Activated naive CD4-positive, alpha-beta T cell (primary cell): ENCODE measurements around the gene SLC10A6.
"Not testable (repeated sequence)": the region's sequence is repeated elsewhere in the genome, so short reads cannot be mapped to it uniquely, and the experiment has no call there.

ENCODE experiments used
- DNase-seq, 4 experiments: peaks; one replicate each; lab custom pipeline; 2025; lab: John Stamatoyannopoulos, UW

Gene SLC10A6, protein sequence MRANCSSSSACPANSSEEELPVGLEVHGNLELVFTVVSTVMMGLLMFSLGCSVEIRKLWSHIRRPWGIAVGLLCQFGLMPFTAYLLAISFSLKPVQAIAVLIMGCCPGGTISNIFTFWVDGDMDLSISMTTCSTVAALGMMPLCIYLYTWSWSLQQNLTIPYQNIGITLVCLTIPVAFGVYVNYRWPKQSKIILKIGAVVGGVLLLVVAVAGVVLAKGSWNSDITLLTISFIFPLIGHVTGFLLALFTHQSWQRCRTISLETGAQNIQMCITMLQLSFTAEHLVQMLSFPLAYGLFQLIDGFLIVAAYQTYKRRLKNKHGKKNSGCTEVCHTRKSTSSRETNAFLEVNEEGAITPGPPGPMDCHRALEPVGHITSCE

DNA sequence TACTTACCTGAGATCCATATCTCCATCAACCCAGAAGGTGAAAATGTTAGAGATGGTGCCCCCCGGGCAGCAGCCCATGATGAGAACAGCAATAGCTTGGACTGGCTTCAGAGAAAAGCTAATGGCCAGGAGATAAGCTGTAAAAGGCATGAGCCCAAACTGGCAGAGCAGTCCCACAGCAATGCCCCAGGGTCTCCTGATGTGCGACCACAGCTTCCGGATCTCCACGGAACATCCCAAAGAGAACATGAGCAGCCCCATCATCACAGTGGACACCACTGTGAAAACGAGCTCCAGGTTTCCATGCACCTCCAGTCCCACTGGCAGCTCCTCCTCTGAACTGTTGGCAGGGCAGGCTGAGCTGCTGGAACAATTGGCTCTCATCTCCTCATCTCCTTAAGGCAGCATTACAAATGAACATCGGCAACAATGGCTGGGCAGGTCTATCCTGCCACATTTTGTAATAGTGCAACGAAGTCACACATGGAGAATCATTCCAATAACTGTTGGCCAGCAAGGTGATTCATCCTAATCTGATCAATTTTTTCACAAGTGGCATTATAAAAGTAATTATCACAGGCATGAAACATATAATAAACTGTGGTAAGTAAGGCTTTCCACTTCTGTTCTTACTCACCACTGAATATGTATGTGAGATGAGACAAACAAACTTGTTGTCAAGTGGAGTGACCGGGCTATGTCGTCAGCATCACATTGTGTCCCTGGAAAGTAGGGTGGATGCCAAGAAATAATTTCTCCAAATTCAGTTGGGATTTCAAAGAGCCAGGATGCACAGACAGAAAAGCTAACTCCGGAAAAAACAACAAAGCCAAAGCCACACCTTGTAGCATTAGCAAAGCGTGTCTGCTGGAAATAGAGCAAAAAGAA lies at the start of gene SLC10A6:
Gene SLC10A6 (minus strand): TSS at position 653 of the 888 bp plus-strand sequence. CDS start 269 bp downstream, at position 384.
- DNase-seq, result no peak

DNA sequence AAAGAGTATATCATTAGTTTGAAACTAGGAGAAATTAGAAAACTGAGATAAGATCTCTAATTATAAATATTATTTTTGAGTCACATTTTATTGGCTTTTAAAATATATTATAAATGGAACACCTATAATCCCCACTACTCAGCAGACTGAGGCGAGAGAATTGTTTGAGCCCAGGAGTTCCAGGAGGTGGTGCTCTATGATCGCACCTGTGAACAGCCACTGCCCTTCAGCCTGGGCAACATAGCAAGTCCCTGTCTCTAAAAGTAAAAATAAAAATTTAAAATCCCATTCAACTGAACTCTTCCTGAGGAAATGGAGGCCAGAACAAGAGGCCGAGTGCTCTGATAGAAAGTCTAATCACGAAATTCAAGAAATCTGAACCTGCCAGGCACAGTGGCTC lies 49.4 kb upstream of the SLC10A6 start:
- DNase-seq, result no peak

DNA sequence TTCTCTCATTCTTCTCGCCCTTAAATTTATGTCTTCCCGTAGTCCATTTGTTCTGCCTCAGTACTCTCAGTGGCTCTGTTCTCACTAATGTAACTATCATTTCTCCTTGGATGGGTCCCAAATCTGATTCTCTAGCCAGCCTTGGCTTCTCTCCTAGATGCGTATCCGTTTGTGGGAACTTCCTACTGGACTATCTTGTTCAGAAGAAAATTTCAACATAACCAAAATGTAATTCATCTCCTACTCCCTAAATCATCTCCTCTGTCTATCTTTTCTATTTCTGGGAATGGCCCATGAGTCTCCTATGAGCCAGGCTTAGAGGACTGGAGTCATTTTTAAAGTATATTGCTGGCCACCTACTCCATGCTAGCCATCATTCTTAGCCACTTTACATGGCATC lies 47.4 kb upstream of the SLC10A6 start:
- DNase-seq, result no peak

DNA sequence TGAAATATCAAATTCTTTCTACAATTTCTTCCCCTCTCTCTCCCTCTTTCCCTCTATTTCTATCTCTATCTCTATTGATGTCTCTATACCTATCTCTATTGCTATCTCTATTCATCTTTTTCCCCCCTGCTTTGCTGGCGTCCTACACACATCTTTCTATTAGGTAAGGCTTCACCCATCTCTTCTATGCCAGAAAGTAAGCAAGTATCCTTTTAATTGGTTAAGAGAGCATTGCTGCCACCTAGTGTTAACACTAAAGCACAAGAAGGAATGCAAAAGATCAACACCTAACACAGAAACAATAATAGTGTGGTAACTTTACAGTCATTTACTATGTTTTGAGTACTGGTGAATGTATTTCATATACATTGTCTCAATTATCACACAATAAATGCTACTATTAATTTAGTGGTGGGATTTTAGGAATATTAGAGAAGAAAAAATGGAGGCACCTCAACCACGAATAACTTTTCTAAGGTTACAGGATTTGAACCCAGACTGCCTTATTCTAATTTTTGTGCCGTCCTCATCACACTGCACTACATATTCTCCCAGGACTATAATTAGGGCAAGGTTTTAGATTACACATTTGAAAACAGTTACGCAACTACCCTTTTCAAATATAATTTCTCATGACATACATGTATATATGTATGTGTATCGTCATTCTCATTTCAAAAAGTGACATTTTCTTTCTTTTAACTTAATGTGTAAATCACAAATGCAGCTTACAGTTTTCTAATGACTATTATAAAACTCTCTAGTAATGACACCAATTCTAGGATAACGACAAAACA lies 46.7 kb upstream of the SLC10A6 start:
- DNase-seq, result no peak

DNA sequence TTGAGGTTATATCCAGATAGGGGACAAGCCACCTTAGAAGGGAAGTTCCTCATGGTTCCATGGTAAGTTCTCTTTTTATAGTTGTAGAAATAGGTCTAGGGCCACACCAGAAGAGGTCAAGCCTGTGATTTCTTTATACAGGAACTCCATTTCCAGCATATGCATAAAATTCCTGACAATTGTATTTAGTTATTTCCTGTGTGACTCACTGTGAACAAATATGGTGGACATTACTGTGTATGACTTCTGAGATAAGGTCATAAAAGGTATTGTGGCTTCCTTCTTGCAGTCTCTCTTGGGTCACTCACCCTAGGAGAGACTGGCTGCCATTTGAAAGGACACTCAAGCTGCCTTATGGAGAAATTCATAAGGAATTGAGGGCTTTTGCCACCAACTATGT lies 45.3 kb upstream of the SLC10A6 start:
- no peak for DNase-seq

DNA sequence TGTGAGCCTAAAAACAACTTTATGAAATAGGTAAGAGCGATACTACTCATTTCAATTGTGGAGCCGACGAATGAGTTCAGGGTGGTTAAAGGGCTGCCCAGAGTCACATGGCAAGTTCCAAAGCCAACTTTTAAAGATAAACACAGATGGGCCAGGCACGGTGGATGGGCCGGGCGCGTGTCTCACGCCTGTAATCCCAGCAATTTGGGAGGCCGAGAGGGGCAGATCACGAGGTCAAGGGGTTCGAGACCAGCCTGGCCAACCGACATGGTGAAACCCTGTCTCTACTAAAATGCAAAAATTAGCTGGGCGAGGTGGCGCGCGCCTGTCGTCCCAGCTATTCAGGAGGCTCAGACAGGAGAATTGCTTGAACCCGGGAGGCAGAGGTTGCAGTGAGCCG lies 44.0 kb upstream of the SLC10A6 start:
- DNase-seq, result no peak

DNA sequence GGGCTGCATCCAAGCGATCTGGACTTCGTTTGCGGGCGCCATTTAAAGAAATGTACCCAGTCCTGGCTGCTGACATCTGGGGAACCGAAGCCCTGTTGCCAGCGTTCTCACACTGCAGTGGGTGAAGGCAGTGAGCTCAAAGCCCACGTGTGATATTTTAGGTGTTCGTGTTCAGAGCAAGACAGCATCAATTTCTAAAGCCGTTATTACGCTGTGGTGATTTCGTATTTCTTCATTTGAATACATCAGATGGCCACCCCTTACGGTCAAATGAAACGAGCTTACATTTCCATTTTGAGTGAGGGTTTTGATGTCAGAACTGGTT lies 43.4 kb upstream of the SLC10A6 start:
- DNase-seq, result no peak

DNA sequence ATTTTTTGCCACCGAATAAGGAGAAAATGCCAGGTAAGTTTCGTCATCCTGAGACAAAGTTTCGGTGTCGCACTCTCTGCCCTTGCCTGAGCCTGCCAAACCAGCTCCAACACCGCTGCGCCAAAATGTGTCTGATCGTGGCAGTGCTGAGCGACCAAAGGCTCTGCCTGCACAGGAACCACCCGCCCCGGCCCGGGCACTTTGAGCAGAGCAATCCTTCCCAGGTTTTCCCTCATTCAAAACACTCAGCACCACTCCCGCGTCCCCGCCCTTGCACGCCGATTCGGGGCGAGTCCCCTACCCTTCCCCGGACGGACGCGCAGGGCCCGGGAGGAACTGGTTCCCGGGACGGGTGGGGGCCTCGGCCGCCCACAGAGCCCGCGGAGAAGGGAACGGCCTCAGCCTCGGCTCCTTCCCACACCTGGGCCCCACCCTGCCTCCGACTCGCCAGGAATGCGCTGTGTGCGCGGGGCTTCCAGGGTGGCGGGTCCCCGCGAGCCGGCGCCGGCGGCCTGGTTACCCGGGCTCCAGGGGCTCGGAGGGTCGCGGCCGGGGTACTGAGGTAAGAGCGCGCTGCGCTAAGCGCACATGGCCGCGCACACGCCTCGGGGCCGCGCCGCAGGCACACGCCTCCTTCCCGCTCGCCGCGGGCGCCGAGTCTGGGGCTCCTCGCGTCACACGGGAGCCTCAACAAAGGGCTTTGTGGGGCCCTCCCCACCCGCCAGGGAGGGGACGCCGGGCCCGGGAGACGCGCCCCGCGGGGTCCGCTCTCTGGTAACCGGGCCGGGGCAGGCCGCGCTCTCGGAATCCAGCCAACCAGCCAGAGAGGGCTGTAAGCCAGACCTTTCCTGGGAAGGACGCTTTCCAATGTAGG lies 42.8 kb upstream of the SLC10A6 start, which contains the start of gene C4orf36:
Gene C4orf36 (minus strand): TSS at position 661 of the 874 bp plus-strand sequence. CDS start 902 bp downstream, outside the sequence.
- peak in 2 of 4 experiments; percentile 1 to 4 for DNase-seq

DNA sequence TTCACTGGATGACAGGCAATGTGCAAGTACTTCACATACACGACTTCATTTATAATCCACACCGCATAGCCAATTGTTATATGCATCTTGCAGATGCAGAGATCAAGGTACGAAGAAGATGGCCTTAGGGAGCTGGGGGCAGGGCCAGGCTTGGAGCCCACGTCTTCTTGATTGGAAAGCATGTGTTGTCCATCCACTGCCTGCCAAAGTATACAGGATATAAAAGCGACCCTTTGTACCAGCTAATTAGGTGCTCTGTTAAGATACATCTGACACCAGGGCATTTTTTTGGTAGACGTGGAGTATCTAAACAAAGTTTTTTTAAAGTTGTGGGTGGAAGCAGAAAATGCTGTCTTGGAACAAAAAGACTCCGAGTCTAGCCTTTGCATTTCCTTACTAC lies 41.6 kb upstream of the SLC10A6 start:
- no peak for DNase-seq

DNA sequence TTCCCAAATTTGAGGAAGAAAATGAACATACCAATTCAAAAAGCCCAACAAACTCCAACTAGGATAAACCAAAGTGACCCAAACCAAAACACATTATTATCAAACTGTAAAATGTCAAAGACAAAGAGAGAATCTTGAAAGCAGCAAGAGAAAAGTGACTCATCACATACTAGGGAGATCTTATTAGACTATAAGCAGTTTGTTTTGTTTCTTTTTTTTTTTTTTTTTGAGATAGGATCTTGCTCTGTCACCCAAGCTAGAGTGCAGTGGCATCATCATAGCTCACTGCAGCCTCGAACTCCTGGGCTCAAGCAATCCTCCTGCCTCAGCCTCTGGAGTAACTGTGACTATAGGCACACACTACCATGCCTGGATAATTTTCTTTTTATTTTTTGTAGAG lies 30.5 kb upstream of the SLC10A6 start:
- DNase-seq, result no peak

DNA sequence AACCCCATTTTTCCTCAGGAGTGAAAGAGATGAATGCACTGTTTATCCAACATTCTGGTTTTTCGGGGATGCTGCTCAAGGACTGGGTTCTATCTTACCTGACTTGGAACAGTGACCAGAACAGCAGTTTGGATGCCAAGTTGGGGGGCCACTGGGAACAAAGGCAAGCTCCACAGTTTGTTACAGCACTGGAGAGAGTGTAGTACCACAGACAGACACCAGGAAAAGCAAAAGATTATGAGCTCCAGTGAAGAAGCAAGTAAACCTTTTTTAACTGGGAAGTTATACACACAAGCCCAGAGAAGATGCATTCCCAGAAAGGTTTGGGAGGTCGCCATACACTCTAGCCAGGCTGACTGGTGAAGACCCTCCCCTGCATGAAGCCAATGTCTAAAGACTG lies 29.5 kb upstream of the SLC10A6 start:
- DNase-seq, result no peak

DNA sequence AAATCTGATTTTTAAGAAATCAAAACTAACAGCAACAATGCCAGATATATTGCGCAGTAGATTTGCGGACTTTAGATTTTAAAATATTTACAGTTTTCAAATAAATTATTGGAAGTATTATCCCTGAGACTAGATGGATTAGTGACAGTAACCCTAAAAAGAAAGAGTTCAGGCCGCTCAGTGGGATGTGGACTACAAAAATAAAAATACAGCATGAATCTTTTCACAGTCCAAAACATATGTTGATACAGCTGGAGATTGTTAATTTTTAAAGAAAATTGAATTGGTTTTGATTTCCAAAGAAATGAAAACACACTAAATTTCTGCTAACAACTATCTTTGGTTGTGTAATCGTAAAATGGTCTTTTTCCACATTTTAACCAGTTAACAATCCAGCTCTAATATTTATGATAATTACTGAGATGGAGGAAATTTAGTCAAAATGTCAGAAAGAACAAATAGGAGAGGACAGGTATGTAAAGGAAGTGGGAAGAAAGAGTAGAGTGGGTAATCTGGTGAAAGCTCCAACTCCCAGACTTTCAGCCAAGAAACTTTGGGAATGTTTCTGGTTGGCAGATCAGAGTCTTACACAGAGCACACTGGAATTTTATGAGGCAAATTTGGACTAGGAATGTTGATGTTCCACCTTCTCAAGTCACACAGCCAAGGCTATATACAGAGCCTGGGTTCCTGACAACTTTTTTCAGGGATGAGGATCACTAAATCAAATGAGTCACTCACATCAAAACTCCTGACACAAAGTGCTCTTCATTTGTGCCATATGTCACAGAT lies 27.9 kb upstream of the SLC10A6 start:
- no peak for DNase-seq

DNA sequence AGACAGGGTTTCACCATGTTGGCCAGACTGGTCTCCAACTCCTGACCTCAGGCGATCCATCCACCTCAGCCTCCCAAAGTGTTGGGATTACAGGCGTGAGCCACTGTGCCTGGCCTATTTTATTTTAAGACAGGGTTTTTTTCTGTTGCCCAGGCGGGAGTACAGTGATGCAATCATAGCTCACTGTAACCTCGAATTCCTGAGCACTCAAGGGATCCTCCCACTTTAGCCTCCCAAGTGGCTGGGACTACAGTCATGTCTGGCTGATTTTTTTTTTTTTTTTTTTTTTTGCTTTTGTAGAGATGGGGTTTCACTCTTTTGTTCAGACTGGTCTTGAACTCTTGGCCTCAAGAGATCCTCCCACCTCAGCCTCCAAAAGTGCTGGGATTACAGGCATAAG lies 26.3 kb upstream of the SLC10A6 start:
- not testable (repeated sequence) for DNase-seq

DNA sequence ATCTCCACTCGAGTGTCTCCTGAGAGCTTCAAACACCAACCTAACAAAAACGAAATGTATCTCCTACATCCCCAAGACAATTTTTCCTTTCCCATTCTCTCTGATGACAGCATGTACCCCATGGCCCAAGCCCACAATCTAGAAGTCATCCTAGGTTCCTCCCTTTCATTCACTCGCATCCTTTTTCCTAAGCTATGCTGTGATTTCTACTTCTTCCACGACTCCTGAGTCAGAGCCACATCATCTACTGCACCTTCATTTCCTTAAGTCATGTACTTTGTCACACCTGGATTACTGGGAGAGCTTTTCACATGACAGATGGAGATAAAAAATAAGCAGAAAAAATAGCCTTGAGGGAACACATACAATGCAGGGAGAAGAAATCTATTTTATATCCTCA lies 23.0 kb upstream of the SLC10A6 start:
- no peak for DNase-seq

DNA sequence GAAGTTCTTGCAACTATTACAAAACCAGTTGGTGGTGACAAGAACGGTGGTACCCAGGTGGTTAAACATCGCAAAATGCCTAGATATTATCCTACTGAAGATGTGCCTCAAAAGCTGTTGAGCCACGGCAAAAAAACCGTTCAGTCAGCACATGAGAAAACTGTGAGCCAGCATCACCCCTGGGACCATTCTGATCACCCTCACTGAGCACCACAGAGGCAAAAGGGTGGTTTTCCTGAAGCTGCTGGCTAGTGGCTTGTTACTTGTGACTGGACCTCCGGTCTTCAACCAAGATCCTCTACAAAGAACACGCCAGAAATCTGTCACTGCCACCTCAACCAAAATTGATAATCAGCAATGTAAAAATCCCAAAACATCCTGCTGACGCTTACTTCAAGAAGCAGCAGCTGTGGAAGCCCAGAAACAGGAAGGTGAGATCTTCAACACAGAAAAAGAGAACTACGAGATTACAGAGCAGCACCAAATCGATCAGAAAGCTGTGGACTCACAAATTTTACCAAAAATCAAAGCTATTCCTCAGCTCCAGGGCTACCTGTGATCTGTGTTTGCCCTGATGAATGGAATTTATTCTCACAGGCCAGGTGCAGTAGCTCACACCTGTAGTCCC lies 21.4 kb upstream of the SLC10A6 start:
- DNase-seq, result no peak

DNA sequence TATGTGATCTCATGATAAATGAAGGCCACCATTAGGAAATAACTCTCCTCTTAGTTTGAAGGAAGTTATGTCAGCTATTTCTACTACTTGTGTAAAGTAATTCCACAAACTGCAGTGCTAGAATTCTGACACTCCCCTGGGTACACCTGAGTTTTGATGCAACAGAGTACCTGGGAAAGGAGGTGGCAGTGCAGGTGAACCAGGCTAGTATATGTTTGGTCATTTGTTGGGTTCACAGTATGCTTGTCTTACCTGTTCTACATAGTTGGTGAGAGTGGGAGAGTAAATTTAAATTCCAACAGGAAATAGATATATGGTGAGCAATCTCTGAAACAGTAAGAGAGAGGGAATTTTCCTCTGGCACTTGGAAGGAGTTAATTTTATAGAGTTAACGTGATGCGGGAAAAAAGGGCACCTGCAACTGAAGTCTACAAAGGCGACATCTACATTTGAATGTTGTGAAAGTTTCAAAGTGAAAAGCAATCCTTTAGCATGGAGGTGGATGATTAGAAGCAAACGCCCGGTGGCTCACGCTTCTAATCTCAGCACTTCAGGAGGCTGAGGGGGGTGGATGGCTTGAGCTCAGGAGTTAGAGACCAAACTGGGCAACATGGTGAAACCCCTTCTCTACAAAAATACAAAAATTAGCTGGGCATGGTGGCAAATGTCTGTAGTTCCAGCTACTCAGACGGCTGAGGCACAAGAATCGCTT lies 8.3 kb upstream of the SLC10A6 start:
- no peak for DNase-seq

DNA sequence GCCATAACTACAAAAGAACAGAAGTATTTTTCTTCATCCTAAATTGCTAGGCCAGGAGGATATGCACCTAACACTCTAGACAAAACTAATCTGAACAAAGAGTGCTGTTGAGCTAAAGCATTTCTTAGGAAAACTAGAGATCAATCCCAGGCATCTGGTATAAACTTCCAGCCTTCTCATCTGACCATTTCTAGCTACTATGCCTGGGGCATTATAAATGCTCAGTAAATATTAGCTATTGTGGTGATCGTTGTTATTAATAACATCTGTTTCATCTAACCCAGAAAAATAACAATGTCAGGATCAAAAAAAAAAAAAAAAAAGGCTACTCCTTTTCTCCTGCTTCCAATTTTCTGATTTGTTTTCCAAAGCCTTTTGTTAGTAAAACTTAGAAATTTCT lies 7.7 kb upstream of the SLC10A6 start:
- no peak for DNase-seq

DNA sequence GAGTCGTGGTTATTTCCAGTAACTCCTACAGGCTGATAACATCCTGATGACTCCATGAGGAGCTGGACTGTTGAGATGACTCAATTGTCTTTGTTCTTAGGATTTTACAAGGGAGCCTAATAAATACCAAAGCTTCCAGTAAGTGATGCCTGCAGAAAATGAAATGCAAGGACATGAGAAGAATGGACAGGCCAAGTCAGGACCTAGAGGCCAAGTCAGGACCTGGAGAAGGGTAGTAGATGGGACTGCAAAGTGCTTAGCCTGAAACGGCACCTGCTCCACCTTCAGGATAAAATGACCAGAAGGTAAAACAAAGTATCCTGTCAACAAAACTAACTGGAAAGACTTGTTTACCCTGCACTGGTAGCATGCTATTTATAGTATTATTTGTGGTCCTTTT lies 6.4 kb upstream of the SLC10A6 start:
- DNase-seq, result no peak

DNA sequence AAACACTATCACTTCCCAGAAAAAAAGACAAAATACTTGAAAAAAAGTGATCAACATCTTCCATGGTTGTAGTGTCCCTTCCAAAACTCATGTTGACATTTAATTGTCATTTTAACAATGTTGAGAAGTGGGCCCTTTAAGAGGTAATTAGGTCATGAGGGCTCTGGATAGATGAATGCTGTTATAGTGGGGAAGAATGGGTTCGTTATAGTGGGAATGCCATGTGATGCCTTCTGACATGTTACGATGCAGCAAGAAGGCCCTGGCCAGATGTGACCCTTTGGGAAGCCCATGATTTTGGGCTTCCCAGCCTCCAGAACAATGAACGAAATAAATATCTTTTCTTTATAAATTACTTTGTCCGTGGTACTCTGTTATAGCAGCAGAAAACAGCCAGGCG lies 4.0 kb upstream of the SLC10A6 start:
- no peak for DNase-seq
